Astrocyte (in vitro differentiated cells and primary cell): ENCODE results near the gene CAPRIN2. TPM values are rescaled to one million over a fixed set of nuclear protein-coding genes. Genes with fewer than 3 reads are reported as not detected.

ENCODE experiments used
- DNase-seq: peaks from one replicate; pipeline ENCODE4 v3.0.0-alpha.2; 2010; ENCODE audit warnings: low read depth
- FAIRE-seq: peaks from 2 replicates; lab custom pipeline; 2011; peaks lifted over from hg19 to GRCh38; lab: Jason Lieb, UNC
- H2AFZ ChIP-seq: 2 replicates; pipeline ENCODE4 v1.6.0; 2012; ENCODE audit warnings: low read depth, low read length, inconsistent platforms
- H3K27ac ChIP-seq: 2 replicates; pipeline ENCODE4 v1.5.1; 2011; ENCODE audit warnings: low read depth, low read length, inconsistent platforms
- H3K27me3 ChIP-seq: 2 replicates; pipeline ENCODE4 v1.6.0; 2011; ENCODE audit warnings: low read length, inconsistent platforms; ENCODE audit not compliant: insufficient read depth
- H3K36me3 ChIP-seq: 2 replicates; pipeline ENCODE4 v1.5.1; 2011; ENCODE audit warnings: low read length, inconsistent platforms; ENCODE audit not compliant: insufficient read depth
- H3K4me1 ChIP-seq: 2 replicates; pipeline ENCODE4 v1.5.1; 2011; ENCODE audit warnings: low read length, inconsistent platforms; ENCODE audit not compliant: insufficient read depth
- H3K4me2 ChIP-seq: 2 replicates; pipeline ENCODE4 v1.6.0; 2012; ENCODE audit warnings: low read length, inconsistent platforms
- H3K4me3 ChIP-seq: 2 replicates; pipeline ENCODE4 v1.5.1; 2011; ENCODE audit warnings: low read depth, mild to moderate bottlenecking, low read length, inconsistent platforms; ENCODE audit not compliant: insufficient read depth
- H3K79me2 ChIP-seq: 2 replicates; pipeline ENCODE4 v1.6.0; 2012; ENCODE audit warnings: mild to moderate bottlenecking, low read length, inconsistent platforms; ENCODE audit not compliant: insufficient read depth
- H3K9ac ChIP-seq: 2 replicates; pipeline ENCODE4 v1.6.0; 2012; ENCODE audit warnings: mild to moderate bottlenecking, low read length, inconsistent platforms
- H3K9me3 ChIP-seq: 2 replicates; pipeline ENCODE4 v1.5.1; 2012; ENCODE audit warnings: low read depth, mild to moderate bottlenecking, low read length, inconsistent platforms; ENCODE audit not compliant: insufficient read depth
- H4K20me1 ChIP-seq: 2 replicates; pipeline ENCODE4 v1.6.0; 2012; ENCODE audit warnings: low read length, inconsistent platforms; ENCODE audit not compliant: insufficient read depth
- H3K27ac Mint-ChIP-seq: one replicate; pipeline ENCODE4 v1.8.0; 2021; ENCODE audit warnings: mild to moderate bottlenecking, mixed read lengths; ENCODE audit not compliant: unreplicated experiment
- H3K27me3 Mint-ChIP-seq: one replicate; pipeline ENCODE4 v1.8.0; 2021; ENCODE audit warnings: low read depth, mixed read lengths; ENCODE audit not compliant: unreplicated experiment
- H3K36me3 Mint-ChIP-seq: one replicate; pipeline ENCODE4 v1.8.0; 2021; ENCODE audit warnings: low read depth, mixed read lengths; ENCODE audit not compliant: unreplicated experiment
- H3K4me1 Mint-ChIP-seq: one replicate; pipeline ENCODE4 v1.8.0; 2021; ENCODE audit warnings: low read depth, mixed read lengths; ENCODE audit not compliant: unreplicated experiment
- H3K4me3 Mint-ChIP-seq: one replicate; pipeline ENCODE4 v1.8.0; 2021; ENCODE audit warnings: mild to moderate bottlenecking, moderate library complexity, mixed read lengths; ENCODE audit not compliant: unreplicated experiment
- H3K9me3 Mint-ChIP-seq: one replicate; pipeline ENCODE4 v1.8.0; 2021; ENCODE audit warnings: mild to moderate bottlenecking, mixed read lengths; ENCODE audit not compliant: unreplicated experiment
- CTCF ChIP-seq: IDR thresholded peaks from 2 replicates; pipeline ENCODE4 v1.5.1; 2011; ENCODE audit warnings: low read depth, mild to moderate bottlenecking, inconsistent platforms, low read length, moderate library complexity; ENCODE audit not compliant: insufficient read depth
- EZH2 ChIP-seq: IDR thresholded peaks from 2 replicates; pipeline ENCODE4 v1.6.1; 2012; ENCODE audit warnings: mild to moderate bottlenecking, low read length, inconsistent platforms; ENCODE audit not compliant: insufficient read depth
- total RNA-seq: library from RNA; stranded (reverse); gene quantifications from 2 replicates; pipeline ENCODE4 v1.2.1, GENCODE V29; 2021

CAPRIN2 gene
- total RNA-seq, 1 donor from 2014 or later = 23.1 TPM

DNA sequence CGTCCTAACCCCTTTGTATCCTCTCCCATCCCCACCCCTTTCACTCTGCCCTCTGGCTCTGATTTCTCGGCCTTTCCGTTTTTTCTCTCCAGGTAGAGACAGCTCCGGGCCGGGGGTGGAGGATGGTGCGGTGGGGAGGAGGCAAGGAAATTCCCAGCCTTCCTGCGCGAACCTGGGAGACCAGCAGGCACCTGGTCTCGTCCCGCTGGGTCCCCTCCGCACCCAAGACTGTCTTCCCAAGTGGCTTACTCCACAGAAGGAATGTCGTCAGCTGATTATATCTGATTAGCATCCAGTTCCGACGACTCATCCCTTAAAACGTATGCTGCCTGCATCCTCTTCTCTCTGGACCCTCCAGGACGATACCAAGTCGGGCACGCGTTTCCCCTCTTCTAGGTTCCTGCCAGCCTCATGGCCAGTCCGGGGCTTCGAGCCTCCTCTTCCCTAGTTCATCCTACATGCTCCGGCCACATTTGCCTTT is 42.2 kb upstream of the CAPRIN2 start:
- Mint-ChIP-seq H3K27ac (peak overlapping the region; percentile 78), H3K36me3 (peaks cover 2% of the 10 kb centered on the region), H3K27me3 (no peaks in the 10 kb centered on the region), H3K9me3 (no peaks in the 10 kb centered on the region), H3K4me1 (peaks cover 20% of the 10 kb centered on the region), H3K4me3 (peak overlapping the region; percentile 85)
- no peak for TF ChIP-seq EZH2
- no peak for TF ChIP-seq CTCF
- peak overlapping the region; percentile 96 for H3K9ac ChIP-seq
- H3K36me3 ChIP-seq = peaks cover 27% of the 10 kb centered on the region
- peak overlapping the region; percentile 75 for H3K4me3 ChIP-seq
- no peaks in the 10 kb centered on the region for H3K9me3 ChIP-seq
- peaks cover 12% of the 10 kb centered on the region for H3K79me2 ChIP-seq
- DNase-seq (peak; percentile 40), FAIRE-seq (no peak)
- H4K20me1 ChIP-seq = no peaks in the 10 kb centered on the region
- peak overlapping the region; percentile 72 for H2AFZ ChIP-seq
- peak overlapping the region; percentile 96 for H3K4me2 ChIP-seq
- no peaks in the 10 kb centered on the region for H3K27me3 ChIP-seq
- peaks cover 36% of the 10 kb centered on the region for H3K4me1 ChIP-seq
- H3K27ac ChIP-seq = peak overlapping the region; percentile 99

- FAIRE-seq = no peak
- H3K4me1 ChIP-seq = peaks cover 36% of the 10 kb centered on the region
- peak overlapping the region; percentile 99 for H3K27ac ChIP-seq
- H3K27me3 ChIP-seq = no peaks in the 10 kb centered on the region
- H3K36me3 ChIP-seq = peaks cover 21% of the 10 kb centered on the region
- no peak for TF ChIP-seq CTCF
- no peak for TF ChIP-seq EZH2
- H3K9ac ChIP-seq = peak overlapping the region; percentile 96
- peak; percentile 70 for DNase-seq
- H3K27ac Mint-ChIP-seq = peak overlapping the region; percentile 78
- H3K4me1 Mint-ChIP-seq = peaks cover 20% of the 10 kb centered on the region
- H3K9me3 ChIP-seq = no peaks in the 10 kb centered on the region
- peaks cover 12% of the 10 kb centered on the region for H3K79me2 ChIP-seq
- no peaks in the 10 kb centered on the region for H3K9me3 Mint-ChIP-seq
- no peaks in the 10 kb centered on the region for H4K20me1 ChIP-seq
- H3K4me3 ChIP-seq = peak overlapping the region; percentile 75
- peak overlapping the region; percentile 67 for H2AFZ ChIP-seq
- peak overlapping the region; percentile 88 for H3K4me3 Mint-ChIP-seq
- peak overlapping the region; percentile 96 for H3K4me2 ChIP-seq
- H3K36me3 Mint-ChIP-seq = peaks cover 2% of the 10 kb centered on the region
- no peaks in the 10 kb centered on the region for H3K27me3 Mint-ChIP-seq
These were observed 41.6 kb upstream of the CAPRIN2 start for GRCh38 chr12:30796313-30796780.
